Psoas muscle (tissue), 8 donors: ENCODE data around the gene LMCD1. TPM values are rescaled to one million over a fixed set of nuclear protein-coding genes. Genes with fewer than 3 reads are reported as not detected.
"Not testable (repeated sequence)": the region's sequence is repeated elsewhere in the genome, so short reads cannot be mapped to it uniquely, and the experiment has no call there.

Experiments used
- ATAC-seq, 4 donors: fragments of 200-7000 bp; cut with Tn5 transposase; one replicate each; pipeline ENCODE4 v1.9.1; 2020; ENCODE audit warnings: moderate library complexity in 3 of 4, mild to moderate bottlenecking in 2 of 4
- DNase-seq, 2 donors: peaks; one replicate each; pipeline ENCODE4 v3.0.0-alpha.2; 2020
- H3K27ac ChIP-seq: fragments of 200-600 bp; one replicate; pipeline ENCODE4 v1.8.0; 2022
- H3K27me3 ChIP-seq, 3 donors: fragments of 200-600 bp in 1 of 3; one replicate each; pipeline versions ENCODE4 v1.6.1 to v1.8.0; 2013 to 2022; ENCODE audit warnings: low read length in 2 of 3, mild to moderate bottlenecking in 2 of 3, moderate library complexity in 1 of 3; ENCODE audit not compliant: insufficient read depth in 3 of 3
- H3K36me3 ChIP-seq, 2 donors: fragments of 200-600 bp in 1 of 2; one replicate each; pipeline versions ENCODE4 v1.6.1 to v1.8.0; 2013 to 2022; ENCODE audit warnings: low read depth in 1 of 2, mild to moderate bottlenecking in 1 of 2, moderate library complexity in 1 of 2; ENCODE audit not compliant: insufficient read depth in 1 of 2
- H3K4me1 ChIP-seq: fragments of 200-600 bp; one replicate; pipeline ENCODE4 v1.8.0; 2022
- H3K4me3 ChIP-seq: fragments of 200-600 bp; one replicate; pipeline ENCODE4 v1.8.0; 2022; ENCODE audit warnings: mild to moderate bottlenecking
- H3K9me3 ChIP-seq: fragments of 200-600 bp; one replicate; pipeline ENCODE4 v1.8.0; 2022
- CTCF ChIP-seq: fragments of 200-600 bp; IDR thresholded peaks from one replicate; pipeline ENCODE4 v1.8.0; 2022; ENCODE audit warnings: antibody characterized with exemption
- WGBS, 3 donors: extraction: QIAGEN DNeasy Blood & Tissue Kit; methylation state at CpG; one replicate each; pipeline versions ENCODE4 v1.1.6 to v1.1.7; 2013; 5-methylcytosine and 5-hydroxymethylcytosine counted together
- intact Hi-C, 2 donors: fragments of 100-400 bp; cut with DNase I; formaldehyde crosslinking; loops; one replicate each; pipeline versions ENCODE4 v1.11.0 to v1.14.2; 2022
- polyA plus RNA-seq, 3 donors: library from polyadenylated mRNA; stranded (reverse); fragments of 200-250 nt; gene quantifications; one replicate each; pipeline ENCODE4 v1.2.3, GENCODE V29; 2013
- total RNA-seq, 4 donors: library from RNA; stranded (reverse); fragmentation: NEBNext Ultra II Directional in 2 of 4; extraction: Animal tissue kit (Norgen Biotek cat#: 25700) in 2 of 4; gene quantifications; one replicate each; pipeline versions ENCODE4 v1.2.1 to v1.2.4, GENCODE V29; 2021 to 2023
- donor health status: healthy with polysubstance abuse.
- donor health status: DM: no; HTN: no; CAD: no; lungs with moderate emphysema.
- donor health status: Bipolar disorder and iron deficiency.
- donor health status: healthy.
- donor health status: DM: yes; HTN: yes; CAD: no.
- donor health status: DM: no; HTN: no; CAD: no.
- donor health status: DM: no; HTN: no; CAD: no.
- donor health status: DM: yes; HTN: yes; CAD: no.

Gene LMCD1
- total and polyA plus RNA-seq, 7 donors = 83.0 to 1,120 (median 411) TPM

- peaks cover 31% of the 10 kb centered on the region for H3K4me1 ChIP-seq
- H3K36me3 ChIP-seq = no peaks in the 10 kb centered on the region
- DNase-seq = no peak
- 55 to 83% (median 71%) methylated on average over 4 of the region's 4 CpGs for WGBS, 3 donors
- intact Hi-C loops = no loop called here
- H3K4me3 ChIP-seq = no peak overlapping the region
- no peak for ATAC-seq
- H3K9me3 ChIP-seq = no peaks in the 10 kb centered on the region
- peak overlapping the region; percentile 64 for H3K27ac ChIP-seq
- TF ChIP-seq CTCF = no peak
- no peaks in the 10 kb centered on the region for H3K27me3 ChIP-seq
Observed at GRCh38 chr3:8578282-8578681, 76.7 kb downstream of the LMCD1 start.

GRCh38 chr3:8579096-8579495 lies 77.5 kb downstream of the LMCD1 start:
- H3K4me3 ChIP-seq = no peak overlapping the region
- H3K4me1 ChIP-seq = peaks cover 23% of the 10 kb centered on the region
- no peaks in the 10 kb centered on the region for H3K9me3 ChIP-seq
- DNase-seq (no peak), ATAC-seq (peak; percentile 31 to 46 (median 38))
- H3K27ac ChIP-seq = peak overlapping the region; percentile 64
- intact Hi-C loops = no loop called here
- no peak for TF ChIP-seq CTCF
- no peaks in the 10 kb centered on the region for H3K27me3 ChIP-seq
- 34 to 53% (median 41%) methylated on average over 5 of the region's 5 CpGs for WGBS, 3 donors
- no peaks in the 10 kb centered on the region for H3K36me3 ChIP-seq

GRCh38 chr3:8579943-8580342 lies 78.3 kb downstream of the LMCD1 start:
- no peak for TF ChIP-seq CTCF
- Histone ChIP-seq H3K4me1 (peaks cover 14% of the 10 kb centered on the region), H3K27ac (peak overlapping the region; percentile 64), H3K36me3 (no peaks in the 10 kb centered on the region), H3K4me3 (no peak overlapping the region), H3K27me3 (no peaks in the 10 kb centered on the region), H3K9me3 (no peaks in the 10 kb centered on the region)
- intact Hi-C loops = no loop called here
- DNase-seq (no peak), ATAC-seq (no peak)
- 76 to 85% (median 81%) methylated on average over 5 of the region's 5 CpGs for WGBS, 3 donors

GRCh38 chr3:8580434-8580833 lies 78.8 kb downstream of the LMCD1 start:
- peak in 1 of 4 donors; percentile 9 for ATAC-seq
- H3K27me3 ChIP-seq, H3K36me3 ChIP-seq, intact Hi-C loops, H3K27ac ChIP-seq, H3K4me3 ChIP-seq, H3K9me3 ChIP-seq, DNase-seq: not testable (repeated sequence)
- WGBS, 3 donors = 69 to 77% (median 70%) methylated on average over 5 of the region's 5 CpGs
- H3K4me1 ChIP-seq = peaks cover 12% of the 10 kb centered on the region

- H3K27ac ChIP-seq = no peak overlapping the region
Observed at GRCh38 chr3:8581373-8581772, 79.8 kb downstream of the LMCD1 start.

More at GRCh38 chr3:8581373-8581772, 79.8 kb downstream of the LMCD1 start:
- ATAC-seq = no peak
- intact Hi-C loops = no loop called here
- Histone ChIP-seq H3K36me3 (no peaks in the 10 kb centered on the region), H3K4me3 (no peak overlapping the region), H3K27me3 (no peaks in the 10 kb centered on the region), H3K4me1 (peaks cover 8% of the 10 kb centered on the region), H3K9me3 (no peaks in the 10 kb centered on the region)
- TF ChIP-seq CTCF = no peak
- no peak for DNase-seq
- 66 to 81% (median 78%) methylated on average over 3 of the region's 3 CpGs for whole genome bisulfite sequencing, 3 donors
